A673 (cell line): ENCODE results near the gene GLYATL3. TPM values are rescaled to one million over a fixed set of nuclear protein-coding genes. Genes with fewer than 3 reads are reported as not detected.

Experiments used
- BruUV-seq: library from RNA; stranded (reverse); fragments of 400-500 nt; replicated peaks from 2 replicates; lab custom pipeline; 2021; lab: Mats Ljungman, UMichigan
- CTCF ChIA-PET: fragments of 300-600 bp; sonication (Branson Sonifier 250); formaldehyde crosslinking; loops from one replicate; lab custom pipeline; 2022; ENCODE audit warnings: antibody characterized with exemption; lab: Charles Lee
- POLR2A ChIA-PET: fragments of 300-600 bp; sonication (Branson Sonifier 250); formaldehyde crosslinking; loops from one replicate; lab custom pipeline; 2022; ENCODE audit warnings: antibody characterized with exemption; ENCODE audit not compliant: low non-redundant PET; lab: Charles Lee
- DNase-seq: peaks from one replicate; pipeline ENCODE4 v3.0.0-alpha.2; 2015; ENCODE audit warnings: low spot score
- H3K27ac ChIP-seq: fragments of 200-600 bp; sonication (generic); 2 replicates; pipeline ENCODE4 v1.5.1; 2016; ENCODE audit warnings: mixed run types, low read depth, mild to moderate bottlenecking, mixed read lengths, antibody characterized with exemption, low read length; ENCODE audit not compliant: poor library complexity, severe bottlenecking
- H3K27me3 ChIP-seq: fragments of 200-600 bp; sonication (generic); replicated peaks from 2 replicates; pipeline ENCODE4 v1.6.1; 2017; ENCODE audit warnings: mixed run types, low read depth, mild to moderate bottlenecking, mixed read lengths, antibody characterized with exemption, low read length; ENCODE audit not compliant: insufficient read depth, poor library complexity
- H3K36me3 ChIP-seq: fragments of 200-600 bp; sonication (generic); 2 replicates; pipeline ENCODE4 v1.6.1; 2016; ENCODE audit warnings: mixed run types, mild to moderate bottlenecking, mixed read lengths, antibody characterized with exemption, low read length; ENCODE audit not compliant: insufficient read depth, poor library complexity, severe bottlenecking
- H3K4me1 ChIP-seq: fragments of 200-600 bp; sonication (generic); 2 replicates; pipeline ENCODE4 v1.6.1; 2017; ENCODE audit warnings: mixed run types, mild to moderate bottlenecking, mixed read lengths, antibody characterized with exemption, low read length; ENCODE audit not compliant: insufficient read depth, poor library complexity, severe bottlenecking
- H3K4me3 ChIP-seq: fragments of 200-600 bp; sonication (generic); 2 replicates; pipeline ENCODE4 v1.5.1; 2016; ENCODE audit warnings: low read depth, mixed run types, mild to moderate bottlenecking, mixed read lengths, low read length; ENCODE audit not compliant: poor library complexity, severe bottlenecking
- H3K9me3 ChIP-seq: fragments of 200-600 bp; sonication (generic); 2 replicates; pipeline ENCODE4 v1.6.1; 2016; ENCODE audit warnings: mixed run types, low read depth, mild to moderate bottlenecking, mixed read lengths, antibody characterized with exemption, low read length; ENCODE audit not compliant: poor library complexity, severe bottlenecking
- CTCF ChIP-seq: fragments of 300-800, 200-600 bp; sonication (generic); conservative IDR thresholded peaks from 2 replicates; pipeline ENCODE4 v1.5.1; 2017; ENCODE audit warnings: low read depth, mild to moderate bottlenecking, antibody characterized with exemption, low read length, moderate library complexity, mixed read lengths
- EZH2 ChIP-seq: fragments of 200-600 bp; sonication (generic); IDR thresholded peaks from 2 replicates; pipeline ENCODE4 v1.6.1; 2017; ENCODE audit warnings: borderline replicate concordance, low read depth, mild to moderate bottlenecking, mixed read lengths, antibody characterized with exemption, low read length; ENCODE audit not compliant: poor library complexity, severe bottlenecking
- intact Hi-C: fragments of 100-400 bp; cut with micrococcal nuclease; formaldehyde crosslinking; loops from one replicate; pipeline ENCODE4 v1.10.0; 2022; ENCODE audit not compliant: unreplicated experiment
- total RNA-seq: library from RNA; stranded (reverse); gene quantifications from 2 replicates; pipeline ENCODE4 v1.2.3, GENCODE V29; 2021

The GLYATL3 gene
- total RNA-seq, 1 experiment from 2014 or later, result not detected

GRCh38 chr6:49541936-49542335, 42.2 kb downstream of the GLYATL3 start:
- H3K27me3 ChIP-seq, result no peaks in the 10 kb centered on the region
- TF ChIP-seq EZH2, result no peak
- TF ChIP-seq CTCF, result no peak
- DNase-seq, result peak; percentile 22
- peak overlapping the region; percentile 71 for H3K27ac ChIP-seq
- H3K9me3 ChIP-seq, result no peaks in the 10 kb centered on the region
- H3K4me3 ChIP-seq, result no peak overlapping the region
- peaks cover 67% of the 10 kb centered on the region for H3K4me1 ChIP-seq
- ChIA-PET POLR2A (interaction anchor here (0.6 kb wide), 1 partner anchor 780 kb away, joined by 4 read pairs; no protein-coding TSS in a partner anchor), CTCF (interaction anchor here (0.8 kb wide), 1 partner anchor 65 kb away, joined by 3 read pairs; no protein-coding TSS in a partner anchor)
- H3K36me3 ChIP-seq, result no peaks in the 10 kb centered on the region
- intact Hi-C loops, result loop anchor here (2.0 kb wide), 1 partner anchor 31 kb away; no protein-coding TSS in a partner anchor
- BruUV-seq, result TSS peak; percentile 99

- Histone ChIP-seq H3K9me3 (no peaks in the 10 kb centered on the region), H3K27ac (no peak overlapping the region), H3K4me1 (peaks cover 68% of the 10 kb centered on the region), H3K27me3 (no peaks in the 10 kb centered on the region), H3K4me3 (no peak overlapping the region), H3K36me3 (no peaks in the 10 kb centered on the region)
- ChIA-PET CTCF (no interaction called here), POLR2A (interaction anchor here (0.6 kb wide), 1 partner anchor 13 kb away, joined by 3 read pairs; no protein-coding TSS in a partner anchor)
- intact Hi-C loops, result no loop called here
- TF ChIP-seq EZH2 (no peak), CTCF (no peak)
- DNase-seq, result peak; percentile 63
- no TSS peak for BruUV-seq
These were observed 43.5 kb downstream of the GLYATL3 start for GRCh38 chr6:49543087-49543858.

- Histone ChIP-seq H3K9me3 (no peaks in the 10 kb centered on the region), H3K4me3 (no peak overlapping the region), H3K36me3 (no peaks in the 10 kb centered on the region), H3K4me1 (peaks cover 68% of the 10 kb centered on the region), H3K27ac (peak overlapping the region; percentile 34), H3K27me3 (no peaks in the 10 kb centered on the region)
- ChIA-PET POLR2A (no interaction called here), CTCF (interaction anchor here (0.6 to 0.7 kb wide), 2 partner anchors 10 to 123 kb away, joined by 3 read pairs; no protein-coding TSS in a partner anchor)
- intact Hi-C loops, result no loop called here
- peak; percentile 54 for DNase-seq
- no TSS peak for BruUV-seq
- TF ChIP-seq EZH2 (no peak), CTCF (no peak)
These were observed 46.6 kb downstream of the GLYATL3 start for GRCh38 chr6:49546331-49546730.
